ENCODE data around the gene GSE1.

Gene GSE1

GRCh38 chr16:85612801-85613603 lies at the start of gene GSE1:
Gene GSE1 (plus strand): TSS chr16:85613322. CDS start chr16:85613392, 70 bp downstream.
- peak; percentile 91 for DNase-seq

GRCh38 chr16:85563515-85564276 lies 49.4 kb upstream of the GSE1 start:
- no peak for DNase-seq

- no peak for DNase-seq
These were observed 48.7 kb upstream of the GSE1 start for GRCh38 chr16:85564277-85565051.

- DNase-seq: no peak
These were observed 47.8 kb upstream of the GSE1 start for GRCh38 chr16:85565340-85565739.

GRCh38 chr16:85565801-85566526 lies 47.2 kb upstream of the GSE1 start:
- DNase-seq: peak; percentile 57

- DNase-seq: peak; percentile 88
These were observed 46.5 kb upstream of the GSE1 start for GRCh38 chr16:85566561-85567100.

GRCh38 chr16:85567101-85567866 lies 45.8 kb upstream of the GSE1 start:
- DNase-seq: no peak

- no peak for DNase-seq
These were observed 45.2 kb upstream of the GSE1 start for GRCh38 chr16:85567935-85568334.

- no peak for DNase-seq
These were observed 44.6 kb upstream of the GSE1 start for GRCh38 chr16:85568519-85568918.

GRCh38 chr16:85569039-85569614 lies 44.0 kb upstream of the GSE1 start:
- DNase-seq: no peak

GRCh38 chr16:85569615-85570212 lies 43.4 kb upstream of the GSE1 start:
- no peak for DNase-seq

GRCh38 chr16:85570213-85570734 lies 42.8 kb upstream of the GSE1 start:
- no peak for DNase-seq

GRCh38 chr16:85570735-85571562 lies 42.2 kb upstream of the GSE1 start:
- no peak for DNase-seq

- no peak for DNase-seq
These were observed 41.6 kb upstream of the GSE1 start for GRCh38 chr16:85571563-85571812.

GRCh38 chr16:85571813-85572619 lies 41.1 kb upstream of the GSE1 start:
- no peak for DNase-seq

- no peak for DNase-seq
These were observed 40.0 kb upstream of the GSE1 start for GRCh38 chr16:85573045-85573695.

GRCh38 chr16:85573696-85574641 lies 39.2 kb upstream of the GSE1 start:
- DNase-seq: peak; percentile 80

All from eye (tissue), 1 donor.